SW480 (cell line): ENCODE results near the gene CTNNB1.
"Not testable (repeated sequence)": the region's sequence is repeated elsewhere in the genome, so short reads cannot be mapped to it uniquely, and the experiment has no call there.

Experiments used
- DNase-seq: peaks from one replicate; pipeline ENCODE4 v3.0.0-alpha.2; 2016; ENCODE audit warnings: low spot score

Gene CTNNB1

DNA sequence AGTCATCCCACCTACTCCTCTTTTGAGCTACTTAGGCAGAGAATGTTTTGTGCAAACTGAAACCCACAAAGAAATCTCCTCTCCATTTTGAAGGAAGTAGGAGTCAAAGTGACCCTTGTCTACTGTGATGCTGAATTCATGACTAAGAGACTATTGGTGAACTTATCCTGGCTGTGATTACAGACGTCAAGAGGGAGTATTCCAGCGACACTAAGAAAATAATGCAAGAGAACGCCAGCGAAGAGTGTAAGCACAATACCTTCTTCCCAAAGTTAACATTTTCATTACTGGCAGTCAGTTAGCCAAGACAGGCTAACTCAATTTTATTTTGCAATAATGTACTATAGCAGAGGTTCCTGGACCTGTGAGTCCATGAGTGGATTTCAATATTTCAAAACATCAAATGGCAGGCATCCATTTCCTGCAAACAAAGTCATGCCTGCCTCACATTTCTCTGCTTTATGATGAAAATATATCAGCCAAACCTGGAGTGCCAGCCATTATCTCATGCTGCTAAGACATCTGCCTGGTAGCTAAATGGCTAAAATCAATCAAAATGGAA, 59.0 kb downstream of the CTNNB1 start:
- no peak for DNase-seq

DNA sequence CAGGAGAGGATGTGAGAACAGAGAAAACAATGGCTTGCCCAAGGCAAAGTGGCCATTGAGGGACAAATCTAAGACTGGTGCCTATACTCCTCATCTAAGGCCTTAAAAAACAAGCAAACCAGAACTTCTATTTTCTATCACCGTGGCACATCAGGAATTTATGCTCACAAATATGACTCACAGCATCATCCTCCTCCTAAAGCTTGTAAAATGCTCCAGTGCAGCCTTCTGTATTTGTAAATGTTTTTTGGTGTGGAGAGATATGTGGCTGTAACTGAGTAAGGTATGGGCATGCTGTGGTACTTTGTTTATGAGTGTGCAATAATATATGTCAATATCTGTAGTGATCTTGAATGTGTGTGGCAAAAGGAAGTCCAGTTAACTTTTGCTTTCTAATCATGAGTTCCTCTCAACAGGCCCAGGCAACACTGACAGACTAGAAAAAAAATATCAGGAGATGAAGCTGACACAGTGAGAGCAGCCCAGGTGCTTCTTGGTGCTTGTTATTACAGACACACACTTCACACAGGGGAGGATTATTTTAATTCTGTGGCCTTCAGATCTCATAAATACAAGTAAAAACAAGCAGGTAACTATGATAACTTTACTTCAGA, 60.3 kb downstream of the CTNNB1 start:
- no peak for DNase-seq

DNA sequence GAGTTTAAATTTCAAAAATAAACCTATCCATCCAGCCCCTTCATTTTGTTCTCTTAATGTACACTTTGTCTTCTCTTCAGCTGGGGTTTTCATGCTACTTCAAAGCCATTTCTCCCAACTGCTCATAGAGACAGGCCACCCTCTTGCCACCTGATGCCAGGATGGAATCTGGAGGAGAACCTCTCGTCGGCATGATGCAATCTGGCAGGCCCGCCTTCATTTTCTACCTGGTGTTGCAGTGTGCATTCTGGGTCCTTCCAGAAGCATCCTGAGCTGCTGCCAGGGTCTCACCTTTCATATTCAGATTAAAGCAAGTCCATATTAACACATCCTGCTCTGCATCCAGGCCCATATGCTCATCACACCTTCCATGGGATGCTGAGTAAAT, 60.8 kb downstream of the CTNNB1 start:
- no peak for DNase-seq

DNA sequence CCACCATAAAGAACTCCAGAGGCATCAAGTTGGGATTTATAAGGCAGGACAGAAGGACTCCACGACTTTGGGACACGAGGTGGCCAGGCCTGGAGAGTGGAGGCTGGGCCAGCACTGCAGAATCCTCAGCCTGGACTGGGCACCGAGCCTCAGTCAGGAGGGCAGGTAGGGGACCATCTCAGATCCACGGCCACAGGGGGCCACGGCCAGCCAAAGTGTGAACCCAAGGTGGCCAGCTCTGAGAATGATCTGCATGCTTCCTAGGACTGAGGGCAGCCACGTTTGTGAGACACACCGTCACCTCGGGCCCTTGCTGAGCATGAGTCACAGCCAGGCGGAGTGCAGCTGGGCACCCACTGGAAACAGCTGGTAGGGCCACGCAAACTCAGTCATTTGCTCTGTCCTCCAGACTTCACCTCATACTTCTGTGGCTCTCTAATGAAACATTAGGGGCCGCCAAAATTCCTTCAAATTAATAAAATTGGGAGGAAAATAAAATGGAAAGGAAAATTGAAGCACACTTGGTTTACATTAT, 65.8 kb downstream of the CTNNB1 start:
- peak; percentile 87 for DNase-seq

- DNase-seq = peak; percentile 85
Observed at GRCh38 chr3:41265823-41266273, 66.5 kb downstream of the CTNNB1 start.

DNA sequence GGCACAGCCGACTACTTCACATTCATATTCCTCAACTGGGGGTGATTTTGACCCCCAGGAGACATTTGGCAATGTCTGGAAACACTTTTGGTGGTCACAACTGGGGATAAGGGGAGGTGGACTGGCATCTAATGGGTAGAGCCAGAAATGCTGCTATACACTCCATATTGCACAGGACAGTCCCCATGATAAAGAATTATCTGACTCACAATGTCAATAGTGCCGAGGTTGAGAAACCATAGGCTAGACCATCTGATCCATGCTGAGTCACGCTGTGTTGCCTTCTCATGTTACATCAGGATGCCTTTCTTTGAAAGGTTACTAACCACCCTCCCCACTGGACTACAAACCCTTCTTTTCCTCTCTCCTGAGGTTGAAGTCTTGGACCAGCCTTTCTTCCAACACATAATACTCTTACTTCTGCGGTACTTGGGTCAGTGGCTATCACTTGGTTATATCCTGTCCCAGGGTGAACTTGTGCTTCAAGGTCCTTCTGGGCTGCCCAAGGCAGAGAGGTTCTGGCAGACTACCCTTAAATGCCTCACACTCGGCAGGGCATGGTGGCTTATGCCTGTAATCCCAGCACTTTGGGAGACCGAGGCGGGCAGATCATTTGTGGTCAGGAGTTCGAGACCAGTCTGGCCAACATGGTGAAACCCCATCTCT, 68.8 kb downstream of the CTNNB1 start:
- DNase-seq = peak; percentile 95

GRCh38 chr3:41272667-41273066, 73.4 kb downstream of the CTNNB1 start:
- no peak for DNase-seq

GRCh38 chr3:41274944-41275668, 75.8 kb downstream of the CTNNB1 start:
- peak; percentile 84 for DNase-seq

DNA sequence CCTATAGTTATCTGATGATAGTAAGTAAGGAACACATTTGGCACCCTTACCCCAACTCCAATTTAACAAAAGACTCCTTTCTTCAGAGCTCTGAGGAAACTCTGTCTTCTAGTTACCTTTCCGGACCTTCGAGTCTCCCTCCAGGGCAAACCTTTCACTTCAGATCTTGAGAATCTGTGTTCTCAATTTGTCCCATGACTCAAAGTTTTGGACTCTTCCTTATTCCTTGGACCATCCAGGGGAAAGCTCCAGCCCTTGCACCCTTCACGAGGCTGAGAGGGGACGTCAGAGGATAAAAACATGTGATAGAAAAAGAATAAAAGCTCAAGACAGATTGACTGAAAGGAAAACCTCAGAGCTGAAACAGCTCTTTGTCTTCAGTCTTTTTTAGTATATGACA, 76.9 kb downstream of the CTNNB1 start:
- no peak for DNase-seq

- DNase-seq = no peak
Observed at GRCh38 chr3:41277790-41278465, 78.6 kb downstream of the CTNNB1 start.

- not testable (repeated sequence) for DNase-seq
Observed at GRCh38 chr3:41284934-41285333, 85.6 kb downstream of the CTNNB1 start.

GRCh38 chr3:41286305-41286704, 87.0 kb downstream of the CTNNB1 start:
- DNase-seq = no peak

DNA sequence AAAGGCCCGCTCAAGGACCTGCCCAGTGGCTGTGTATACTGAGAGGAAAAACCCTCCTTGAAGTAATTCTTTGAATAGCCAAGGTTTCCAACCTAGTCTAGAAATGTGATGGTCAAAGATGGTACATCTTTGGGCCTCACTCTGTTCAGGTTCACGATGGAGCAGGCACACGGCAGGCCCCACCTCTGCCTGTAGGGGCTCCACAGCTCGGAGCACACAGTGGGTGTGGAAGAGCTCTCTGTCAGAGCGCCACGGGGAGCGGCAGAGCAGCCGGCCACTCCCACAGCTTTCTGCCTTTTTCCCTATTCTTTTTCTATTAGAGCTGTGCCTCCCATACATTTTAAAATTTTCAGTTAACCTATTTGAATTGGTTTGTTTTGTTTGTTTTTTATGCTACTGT, 89.5 kb downstream of the CTNNB1 start:
- DNase-seq = no peak
